Left lobe of liver (tissue), 2 donors: ENCODE measurements around the gene TTC6. TPM values are rescaled to one million over a fixed set of nuclear protein-coding genes. Genes with fewer than 3 reads are reported as not detected.

ENCODE experiments used
- ATAC-seq: fragments of 200-7000 bp; cut with Tn5 transposase; one replicate; pipeline ENCODE4 v1.9.1; 2020; ENCODE audit warnings: mild to moderate bottlenecking, moderate library complexity
- DNase-seq: peaks from one replicate; pipeline ENCODE4 v3.0.0-alpha.2; 2020; ENCODE audit warnings: low spot score
- total RNA-seq: library from RNA; stranded (reverse); gene quantifications from one replicate; pipeline ENCODE4 v1.2.1, GENCODE V29; 2021
- donor health status: DM: no; HTN: no; CAD: no; lungs with moderate emphysema.
- donor health status: DM: no; HTN: yes; CAD: no.

TTC6 gene
- total RNA-seq, 1 donor from 2014 or later: 5.0 TPM

DNA sequence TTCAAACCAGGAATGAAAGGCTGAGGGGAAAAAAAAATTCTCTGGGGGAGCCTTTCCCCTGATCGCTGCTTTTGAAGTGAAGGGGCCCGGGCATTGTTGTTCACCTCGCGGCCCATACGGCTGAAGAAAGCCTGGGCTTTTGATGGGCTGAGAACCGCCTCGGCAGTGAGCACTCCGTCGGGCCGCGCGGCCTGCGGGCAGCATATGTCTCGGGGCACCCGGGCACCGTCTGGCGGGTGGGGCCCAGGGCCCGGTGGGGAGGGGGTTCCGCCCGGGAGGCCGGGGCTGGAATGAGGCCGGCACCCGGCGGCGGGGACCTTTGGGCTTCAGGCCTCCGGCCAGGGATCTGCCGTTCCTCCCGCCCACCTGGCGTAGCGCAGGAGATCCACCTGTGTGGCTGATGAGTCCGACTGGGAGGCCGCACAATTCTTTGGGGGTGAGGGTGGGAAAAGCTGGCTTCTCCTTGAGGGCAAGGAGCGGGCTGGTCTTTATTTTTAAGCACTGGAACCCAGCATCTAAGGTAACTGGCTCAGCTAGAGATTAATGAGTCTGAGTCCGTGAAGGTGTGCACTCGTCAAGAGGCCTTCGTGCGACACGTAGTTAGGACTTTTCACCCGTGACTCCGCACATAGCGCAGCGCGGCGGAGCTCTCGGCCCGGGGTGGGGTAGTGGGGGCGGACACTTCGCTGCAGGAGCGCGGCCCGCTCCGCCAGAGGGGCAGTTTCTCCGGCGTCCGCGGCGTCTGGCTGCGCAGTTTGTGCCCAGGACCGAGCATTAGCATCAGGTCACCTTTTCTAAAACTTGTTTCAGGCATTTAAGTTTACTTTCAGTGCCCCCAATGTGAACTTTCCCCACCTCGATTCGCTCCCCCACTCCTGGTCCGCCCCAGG is 11.0 kb upstream of the TTC6 start:
- peak; percentile 80 for DNase-seq

DNA sequence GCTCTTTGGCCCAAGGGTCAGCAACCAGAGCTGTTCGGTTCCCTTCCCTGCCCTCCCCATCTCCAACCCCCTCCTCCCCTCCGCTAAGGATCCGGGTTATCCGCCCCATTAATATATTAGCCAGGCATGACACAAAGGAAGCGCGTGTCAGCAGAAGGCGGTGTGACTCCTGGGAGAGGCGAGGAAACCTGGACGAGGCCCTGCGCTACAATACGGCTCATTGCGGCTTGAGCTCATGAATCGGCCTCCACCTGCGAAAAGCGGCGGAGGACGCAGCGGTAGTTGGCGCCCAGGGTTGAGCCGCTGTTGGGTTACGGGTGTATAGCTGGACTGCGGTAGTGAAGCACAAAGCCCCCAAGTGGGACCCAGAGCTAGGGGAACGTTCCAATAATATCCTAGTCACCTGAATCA is 10.3 kb upstream of the TTC6 start:
- DNase-seq: no peak
- ATAC-seq: no peak

More for the DNA sequence above, 11.0 kb upstream of the TTC6 start:
- peak; percentile 56 for ATAC-seq

DNA sequence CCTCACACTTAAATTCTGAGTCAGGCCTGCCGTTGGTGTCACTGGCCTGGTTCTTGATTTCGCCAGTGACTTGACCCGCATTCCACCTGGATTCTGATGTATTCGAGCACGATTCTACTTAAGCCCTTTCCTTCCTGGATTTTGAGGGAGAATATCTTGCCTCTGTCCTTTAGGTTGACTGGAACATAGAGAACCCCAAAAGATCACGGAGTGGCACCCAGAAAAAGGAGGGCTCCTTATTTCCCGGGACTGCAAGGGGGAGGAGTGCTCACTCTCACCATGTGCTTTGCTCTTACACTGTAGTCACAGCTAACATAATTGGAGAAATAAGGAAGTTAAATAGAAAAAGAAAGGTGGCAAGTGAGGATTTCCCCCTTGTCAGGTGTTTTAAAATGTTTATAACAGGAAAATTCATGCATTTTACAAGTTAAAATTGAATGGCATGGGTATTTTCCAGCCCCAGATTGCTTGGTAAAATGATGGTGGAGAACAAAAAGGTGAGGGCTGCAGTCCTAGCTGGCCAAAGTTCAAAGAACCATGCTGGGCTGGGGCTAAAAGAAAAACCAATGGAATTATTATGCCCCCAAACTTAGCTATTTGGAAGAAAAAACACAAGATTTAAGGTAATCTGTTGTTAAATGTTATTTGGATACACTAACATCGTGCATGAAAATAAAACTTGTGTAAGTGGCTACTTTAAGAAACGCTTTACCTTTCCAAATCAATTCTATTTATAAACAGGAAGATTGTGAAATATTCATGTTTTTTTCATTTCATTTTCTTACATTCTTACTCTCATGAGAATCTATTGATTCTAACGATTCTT is 9.2 kb upstream of the TTC6 start:
- DNase-seq (no peak), ATAC-seq (no peak)

DNA sequence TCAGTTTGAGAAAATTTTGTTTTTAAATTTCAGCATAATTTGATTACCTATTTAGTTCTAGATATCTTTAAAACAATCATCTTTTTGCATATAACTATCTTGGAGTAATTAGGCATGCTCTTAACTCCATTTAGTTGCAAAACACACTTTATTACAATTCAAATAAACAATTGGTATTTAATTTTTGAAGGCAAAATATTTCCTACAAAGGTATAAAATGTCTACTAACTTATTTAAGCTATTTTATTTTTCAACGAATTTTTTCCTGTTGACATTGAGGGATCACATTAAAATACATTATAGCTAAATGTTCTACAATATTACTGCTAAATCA is 8.7 kb upstream of the TTC6 start:
- DNase-seq (no peak), ATAC-seq (no peak)

DNA sequence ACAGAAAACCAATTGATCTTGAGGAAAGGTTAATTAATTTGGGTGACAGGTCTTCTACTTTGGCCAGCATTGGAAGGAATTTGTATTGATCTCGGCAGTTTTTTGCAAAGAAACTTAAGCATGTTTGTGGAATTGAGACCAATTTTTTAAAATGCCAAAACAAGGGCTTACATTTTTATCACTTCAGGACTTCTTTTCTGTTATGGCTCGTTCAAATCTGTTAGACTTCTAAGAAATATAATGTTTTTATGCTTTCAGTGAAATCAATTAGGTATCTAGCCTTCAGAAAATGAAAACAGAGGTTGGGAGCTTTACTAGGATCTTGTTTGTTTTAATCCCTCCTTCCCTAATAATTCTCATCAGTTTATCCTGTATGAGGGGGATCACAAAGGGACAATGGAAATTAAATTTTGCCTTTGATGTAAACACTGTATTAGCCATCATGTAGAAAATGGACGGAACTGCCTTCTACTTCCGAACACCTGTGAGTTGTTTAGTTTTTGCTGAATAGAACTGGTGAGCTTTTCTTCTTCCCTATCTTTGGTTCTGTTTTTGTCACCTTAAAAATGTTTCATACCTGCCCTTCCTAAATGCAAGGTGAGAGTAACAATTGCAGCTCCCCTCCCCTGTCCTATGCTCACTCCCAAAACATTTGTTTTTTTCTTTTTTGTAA is 8.2 kb upstream of the TTC6 start:
- DNase-seq (no peak), ATAC-seq (no peak)

DNA sequence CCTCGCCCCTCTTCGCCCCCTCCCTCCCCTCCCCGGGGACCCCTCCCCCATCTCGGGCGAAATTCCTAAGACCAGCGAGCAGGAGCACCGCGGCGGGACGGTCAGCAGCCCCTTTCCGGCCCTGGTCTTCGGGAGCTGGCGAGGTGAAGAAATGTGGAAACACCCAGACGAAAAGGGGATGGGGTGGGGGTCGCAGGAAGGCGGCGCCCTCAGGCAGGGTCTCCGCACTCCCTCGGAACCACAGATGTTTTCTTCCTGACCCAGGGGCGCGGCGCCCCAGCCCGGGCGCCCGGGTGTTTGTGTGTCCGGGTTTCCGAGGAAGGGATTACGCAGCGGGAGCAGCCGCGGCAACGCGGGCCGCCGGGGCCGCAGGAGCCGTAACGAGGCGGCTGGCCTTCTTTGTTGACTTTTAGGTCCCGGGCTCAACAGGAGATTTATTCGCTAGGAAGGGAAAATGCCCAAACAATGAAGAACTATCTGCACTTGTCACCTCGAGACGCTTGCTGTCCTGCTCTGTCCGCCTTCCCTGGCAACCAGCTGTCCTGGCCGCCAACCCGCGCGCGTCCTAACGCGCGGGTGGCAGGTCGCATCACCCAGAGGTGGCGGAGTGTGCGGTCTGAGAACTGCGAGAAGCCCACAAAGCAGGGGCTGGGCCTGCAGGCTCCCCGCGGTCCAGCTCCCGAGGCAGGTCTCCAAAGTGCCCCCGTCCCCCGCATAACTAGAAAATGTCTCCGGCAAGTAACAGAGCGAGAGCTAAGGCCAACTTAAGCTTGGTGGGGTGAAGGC is 7.4 kb upstream of the TTC6 start:
- DNase-seq: no peak
- ATAC-seq: peak; percentile 19

DNA sequence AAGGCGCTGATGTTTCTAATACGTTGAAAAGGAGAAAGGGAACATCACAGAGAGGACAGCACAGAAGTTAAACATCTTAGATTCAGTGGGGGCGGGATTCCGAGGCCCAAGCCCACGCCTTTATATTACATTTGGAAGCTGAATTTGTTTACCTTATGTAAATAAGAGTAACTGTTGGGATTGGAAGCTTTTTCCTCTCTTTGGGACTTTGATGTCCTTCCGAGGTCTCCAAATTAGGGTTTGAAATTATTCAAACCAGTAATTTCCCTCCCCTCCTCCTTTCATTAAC is 6.8 kb upstream of the TTC6 start:
- no peak for DNase-seq
- peak; percentile 5 for ATAC-seq

GRCh38 chr14:37588956-37589714 is 6.3 kb upstream of the TTC6 start:
- ATAC-seq (no peak), DNase-seq (no peak)

- ATAC-seq (no peak), DNase-seq (no peak)
Observed at GRCh38 chr14:37589715-37590427, 5.6 kb upstream of the TTC6 start.

GRCh38 chr14:37590428-37591139 is 4.8 kb upstream of the TTC6 start:
- ATAC-seq (no peak), DNase-seq (no peak)

GRCh38 chr14:37591311-37591940 is 4.0 kb upstream of the TTC6 start:
- peak; percentile 57 for ATAC-seq
- DNase-seq: peak; percentile 86

DNA sequence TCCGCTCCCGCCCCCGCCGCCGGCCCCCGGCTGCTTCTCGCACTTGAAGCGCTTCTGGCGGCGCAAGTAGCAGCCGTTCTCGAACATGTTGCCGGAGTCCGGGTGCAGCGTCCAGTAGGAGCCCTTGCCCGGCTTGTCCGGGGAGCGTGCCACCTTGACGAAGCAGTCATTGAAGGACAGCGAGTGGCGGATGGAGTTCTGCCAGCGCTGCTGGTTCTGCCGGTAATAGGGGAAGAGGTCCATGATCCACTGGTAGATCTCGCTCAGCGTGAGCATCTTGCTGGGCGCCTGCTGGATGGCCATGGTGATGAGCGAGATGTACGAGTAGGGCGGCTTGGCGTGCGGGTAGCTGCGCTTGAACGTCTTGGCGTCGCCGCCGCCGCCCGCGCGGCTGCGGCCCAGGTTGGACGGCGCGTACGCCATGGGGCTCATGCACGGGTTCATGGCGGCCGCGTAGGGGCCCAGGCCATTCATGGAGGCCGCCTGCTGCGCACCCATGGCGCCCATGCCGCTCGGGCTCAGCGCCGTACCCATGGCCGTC is 3.4 kb upstream of the TTC6 start:
- ATAC-seq (peak; percentile 8), DNase-seq (peak; percentile 70)

DNA sequence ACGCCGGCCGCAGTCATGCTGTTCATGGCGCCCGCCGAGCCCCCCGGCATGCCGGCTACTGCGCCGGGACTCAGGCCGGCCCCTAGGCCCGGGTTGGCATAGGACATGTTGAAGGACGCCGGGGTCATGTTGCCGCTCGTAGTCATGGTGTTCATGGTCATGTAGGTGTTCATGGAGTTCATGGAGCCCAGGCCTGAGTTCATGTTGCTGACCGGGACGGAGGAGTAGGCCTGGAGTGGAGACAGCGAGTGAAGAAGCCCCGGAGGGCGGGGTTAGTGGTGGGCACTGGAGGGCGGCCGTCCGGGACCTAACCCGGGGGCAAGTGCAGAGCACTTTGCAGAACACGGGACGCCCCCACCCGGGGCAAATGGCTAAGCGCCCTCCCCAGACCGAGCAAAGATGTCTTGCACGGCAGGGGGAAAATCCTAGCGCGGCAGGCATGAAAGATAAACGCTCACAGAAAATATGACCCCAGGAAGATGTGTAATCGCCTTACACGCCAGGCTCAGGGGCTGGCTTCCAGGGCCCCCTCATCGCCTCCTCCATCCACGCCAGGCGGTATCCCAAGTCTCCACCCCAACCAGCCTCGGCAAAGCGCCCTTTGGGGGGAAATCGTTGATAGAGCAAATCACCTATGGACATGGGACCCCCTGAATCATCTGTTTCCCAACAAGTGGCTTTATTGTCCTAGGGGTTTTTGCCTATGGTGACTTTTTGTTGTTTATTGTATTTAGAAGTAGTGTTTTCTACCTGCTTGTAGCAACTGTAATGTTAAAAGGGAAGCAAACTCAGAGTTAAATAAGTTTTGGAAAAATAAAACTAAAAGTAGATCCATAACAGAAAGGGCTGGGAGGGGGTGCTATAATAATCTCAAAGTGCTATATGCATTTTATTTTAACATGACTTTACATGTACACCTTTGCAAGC is 2.7 kb upstream of the TTC6 start:
- DNase-seq (peak; percentile 65), ATAC-seq (peak; percentile 2)

- ATAC-seq: no peak
- DNase-seq: no peak
Observed at GRCh38 chr14:37593511-37594237, 1.8 kb upstream of the TTC6 start.

GRCh38 chr14:37594238-37594970 is 1.0 kb upstream of the TTC6 start:
- peak; percentile 28 for ATAC-seq
- DNase-seq: peak; percentile 82
